T follicular helper cell (primary cell): ENCODE data around the gene IRGQ.
"Not testable (repeated sequence)": the region's sequence is repeated elsewhere in the genome, so short reads cannot be mapped to it uniquely, and the experiment has no call there.

Experiments used
- DNase-seq: peaks from one replicate; pipeline ENCODE4 v3.0.0-alpha.2; 2020; ENCODE audit warnings: low read depth

IRGQ gene

DNA sequence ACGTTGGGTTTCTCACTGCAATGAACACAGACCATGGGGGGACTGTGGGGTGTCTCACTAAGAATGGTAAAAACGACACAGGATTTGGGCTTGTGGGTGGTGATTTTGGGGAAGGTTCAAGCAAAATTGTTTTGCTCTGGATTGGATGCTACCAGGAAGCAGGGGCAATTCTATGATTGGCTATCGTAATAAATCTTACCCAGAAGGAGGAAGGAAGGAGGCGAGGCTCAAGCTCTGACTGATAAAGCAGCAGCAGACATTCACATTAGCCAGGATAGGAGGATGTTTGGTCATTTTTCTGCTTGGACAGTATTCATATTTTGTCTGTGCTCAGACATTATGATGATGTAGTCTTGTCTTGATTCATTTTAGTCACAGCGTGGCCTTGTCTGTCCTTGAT is 1.9 kb upstream of the IRGQ start:
- DNase-seq = no peak

DNA sequence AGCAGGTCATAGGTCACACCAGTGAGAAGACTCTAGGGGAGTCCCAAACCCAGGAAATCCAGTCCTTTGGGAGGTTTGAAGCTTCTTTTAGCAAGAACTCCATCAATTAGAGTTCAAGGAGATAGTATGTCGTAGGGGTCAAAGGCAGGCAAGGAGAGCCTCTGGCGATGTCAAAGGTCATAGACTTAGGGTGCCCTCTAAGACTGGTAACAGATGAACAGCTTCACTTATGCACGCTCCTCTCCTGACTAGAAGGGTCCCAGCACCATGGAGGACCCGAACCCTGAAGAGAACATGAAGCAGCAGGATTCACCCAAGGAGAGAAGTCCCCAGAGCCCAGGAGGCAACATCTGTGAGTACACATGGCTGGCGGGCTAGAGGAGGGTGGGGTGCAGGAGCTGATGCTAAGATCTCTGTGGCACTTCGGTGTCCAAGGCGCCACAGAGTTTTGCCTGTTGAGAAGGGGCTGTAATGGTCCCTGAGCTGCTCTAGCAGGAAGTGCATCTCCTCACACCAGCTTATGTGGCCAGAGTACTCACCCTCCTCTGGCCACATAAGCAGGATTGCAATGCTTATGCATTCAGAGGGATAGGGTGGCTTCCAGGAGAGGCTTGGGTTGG is 1.0 kb upstream of the IRGQ start:
- no peak for DNase-seq

DNA sequence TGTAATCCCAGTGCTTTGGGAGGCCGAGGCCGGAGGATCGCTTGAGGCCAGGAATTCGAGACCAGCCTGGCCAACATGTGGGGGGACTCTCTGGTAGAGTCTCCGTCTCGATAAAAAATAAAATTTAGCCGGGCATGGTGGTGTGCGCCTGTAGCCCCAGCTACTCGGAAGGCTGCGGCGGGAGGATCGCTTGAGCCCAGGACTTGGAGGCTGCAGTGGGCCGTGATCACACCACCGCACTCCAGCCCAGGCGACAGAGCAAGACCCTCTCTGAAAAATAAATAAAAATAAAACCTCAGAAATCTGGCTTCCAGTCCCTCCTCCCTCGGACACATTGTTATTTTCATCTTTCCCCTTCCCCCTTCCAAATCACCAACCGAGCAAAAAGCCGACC is 332 bp downstream of the IRGQ start:
- DNase-seq = no peak

DNA sequence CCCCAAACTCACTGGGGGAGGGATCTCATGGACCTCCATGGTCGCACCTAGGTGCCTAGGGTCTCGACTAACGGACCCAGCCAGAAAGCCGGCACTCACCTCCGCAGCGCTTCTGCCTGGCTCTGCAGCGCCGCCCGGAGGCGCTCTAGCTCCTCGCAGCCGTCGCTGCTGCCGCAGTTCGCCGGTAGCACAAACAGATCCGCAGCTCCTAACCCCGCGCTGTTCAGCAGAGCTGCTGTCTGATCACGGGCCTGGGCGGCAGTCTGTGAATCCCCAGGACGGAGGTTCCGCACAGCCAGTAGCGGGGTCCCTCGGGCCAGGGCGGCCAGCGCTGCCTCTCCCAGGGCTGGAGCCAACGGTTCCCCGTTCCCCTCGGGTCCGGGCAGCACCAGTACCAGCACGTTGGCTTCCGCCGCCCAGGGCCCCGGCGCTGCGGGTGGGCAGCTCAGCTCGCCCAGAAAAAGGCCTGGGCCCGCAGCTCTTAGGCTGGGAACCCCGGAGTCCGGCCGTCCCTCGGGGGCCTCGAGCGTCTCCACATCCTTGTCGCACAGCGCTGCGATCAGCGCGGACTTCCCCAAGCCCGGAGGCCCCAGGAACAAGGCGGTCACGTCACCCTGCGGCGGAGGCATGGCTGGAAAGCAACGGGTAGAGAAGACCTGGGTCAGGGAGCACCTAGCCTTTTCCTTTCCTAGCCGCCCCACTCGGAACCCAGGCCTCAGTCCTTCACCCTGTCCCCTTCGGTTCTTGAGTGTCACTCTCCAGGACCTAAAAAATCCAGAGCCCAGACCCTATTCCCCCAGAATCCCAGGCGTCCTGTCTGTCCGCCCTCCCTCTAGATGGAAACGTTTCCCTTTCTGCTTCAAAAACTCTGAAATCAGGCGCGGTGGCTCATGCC is 977 bp downstream of the IRGQ start:
- DNase-seq = peak; percentile 61

DNA sequence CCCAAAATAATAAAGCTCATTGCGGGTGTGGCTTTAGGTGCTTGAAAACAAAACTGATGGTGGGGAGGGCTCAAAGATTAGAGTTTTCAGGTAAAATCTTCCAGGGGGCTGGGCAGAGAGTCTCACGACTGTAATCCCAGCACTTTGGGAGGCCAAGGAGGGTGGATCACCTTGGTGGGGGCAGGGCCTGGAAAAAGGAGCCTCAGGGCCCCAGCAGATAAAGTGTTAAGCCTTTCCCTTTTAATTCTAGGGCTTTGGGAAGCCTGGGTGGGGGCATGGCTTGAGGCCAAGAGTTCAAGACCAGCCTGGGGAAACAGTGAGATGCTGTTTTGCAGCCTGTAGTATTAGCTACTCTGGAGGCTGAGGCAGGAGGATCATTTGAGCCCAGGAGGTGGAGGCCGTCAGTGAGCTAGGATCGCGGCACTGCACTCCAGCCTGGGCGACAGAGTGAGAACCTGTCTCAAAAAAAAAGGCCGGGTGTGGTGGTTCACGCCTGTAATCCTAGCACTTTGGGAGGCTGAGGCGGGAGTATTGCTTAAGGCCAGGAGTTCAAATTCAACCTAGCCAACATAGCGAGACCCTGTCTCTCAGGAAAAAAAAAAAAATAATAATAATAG is 1.7 kb downstream of the IRGQ start:
- no peak for DNase-seq

DNA sequence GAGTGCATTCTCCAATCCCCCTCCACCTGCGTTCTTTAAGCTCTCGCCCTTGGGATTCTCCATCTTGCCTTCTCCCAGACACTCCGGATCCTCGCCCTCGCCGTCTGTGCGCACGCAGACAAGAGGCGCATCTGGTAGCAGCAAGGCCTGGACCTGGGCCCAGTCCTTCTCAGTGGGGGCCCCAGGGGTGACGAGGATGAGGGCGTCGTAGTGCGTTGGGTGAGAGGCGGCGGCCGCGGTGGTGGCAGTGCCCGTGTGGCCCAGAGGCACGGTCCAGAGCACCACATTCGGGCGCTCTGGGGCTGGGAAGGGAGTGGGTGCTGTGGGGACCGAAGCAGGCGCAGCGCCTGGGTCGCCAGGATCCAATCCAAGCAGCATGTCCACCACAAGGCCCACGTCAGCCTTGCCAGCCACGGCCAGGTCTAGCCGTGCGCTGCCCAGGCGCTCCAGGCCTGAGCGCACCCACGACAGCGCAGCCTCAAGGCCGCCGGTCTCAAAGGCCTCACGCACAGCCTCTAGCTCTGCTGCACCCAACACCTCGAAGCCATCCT is 3.1 kb downstream of the IRGQ start:
- no peak for DNase-seq

DNA sequence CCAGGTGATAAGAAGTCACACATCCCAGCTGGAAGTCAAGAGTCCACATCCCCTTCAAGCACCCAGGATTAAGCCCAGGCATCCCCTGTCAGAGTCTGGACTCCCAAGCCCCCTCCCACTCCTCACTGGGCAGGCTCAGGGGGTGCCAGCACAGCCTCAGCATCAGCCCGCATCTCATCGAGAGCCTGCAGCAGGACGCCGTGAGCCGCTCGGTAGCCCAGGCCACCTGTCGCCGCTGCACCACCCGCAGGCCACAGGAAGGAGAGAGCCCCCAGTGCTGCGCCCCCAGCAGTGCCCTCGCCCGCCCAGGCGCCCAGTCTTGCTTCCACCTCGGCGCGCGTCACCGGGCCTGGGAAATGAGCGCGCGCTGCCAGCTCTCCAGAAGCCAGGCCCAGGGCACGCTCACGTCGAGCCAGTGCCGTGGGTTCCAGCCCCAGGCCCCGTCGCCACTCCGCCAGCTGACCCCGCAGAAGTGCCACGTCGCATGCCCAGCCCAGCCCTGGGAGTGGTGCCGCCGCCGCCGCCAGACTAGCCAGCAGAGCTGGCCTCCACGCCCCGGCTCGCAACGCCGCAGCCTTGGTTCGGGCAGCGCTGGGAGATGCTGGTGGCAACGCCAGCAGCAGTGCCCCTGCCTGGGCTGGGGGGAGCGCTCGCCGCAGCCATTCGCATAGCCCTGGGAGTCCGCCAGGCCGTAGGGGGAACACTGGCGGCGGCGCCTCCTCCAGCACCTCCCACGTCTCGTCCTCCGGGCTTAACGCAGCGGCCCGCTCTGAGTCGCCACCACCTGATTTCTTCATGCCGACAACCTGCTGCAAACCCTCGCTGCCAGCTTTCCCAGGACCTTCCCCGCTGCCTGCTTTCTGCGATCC is 3.8 kb downstream of the IRGQ start:
- no peak for DNase-seq

DNA sequence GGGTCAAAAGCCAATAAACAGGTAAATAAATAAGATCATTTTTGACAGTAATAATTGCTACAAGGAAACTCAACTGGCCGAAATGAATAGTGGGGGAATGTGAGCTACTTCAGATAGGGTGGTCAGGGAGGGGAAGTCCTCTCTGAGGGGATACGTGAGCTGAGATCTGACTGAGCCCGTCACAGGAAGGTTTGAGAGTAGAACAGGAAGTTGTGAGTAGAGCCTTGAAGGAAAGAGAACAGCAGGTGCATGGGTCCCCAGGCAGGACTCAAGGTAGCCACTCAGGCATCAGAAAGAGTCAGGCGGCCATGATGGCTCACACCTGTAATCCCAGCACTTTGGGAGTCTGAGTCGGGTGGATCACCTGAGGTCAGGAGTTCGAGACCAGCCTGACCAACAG is 6.3 kb downstream of the IRGQ start:
- DNase-seq = no peak

DNA sequence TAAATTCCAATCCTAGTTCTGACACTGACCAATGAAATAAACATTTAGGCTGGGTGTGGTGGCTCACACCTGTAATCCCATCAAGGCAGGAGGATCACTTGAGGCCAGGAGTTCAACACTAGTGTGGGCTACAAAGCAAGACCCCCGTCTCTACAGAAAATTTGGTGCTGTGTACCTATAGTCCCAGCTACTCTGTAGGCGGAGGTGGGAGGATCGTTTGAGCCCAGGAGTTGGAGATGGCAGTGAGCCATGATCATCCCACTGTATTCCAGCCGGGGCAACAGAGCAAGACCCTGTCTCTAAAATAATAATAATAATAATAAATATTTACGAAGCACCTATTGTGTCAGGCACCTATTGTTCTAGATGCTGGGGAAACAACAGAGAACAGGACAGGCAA is 6.7 kb downstream of the IRGQ start:
- no peak for DNase-seq

DNA sequence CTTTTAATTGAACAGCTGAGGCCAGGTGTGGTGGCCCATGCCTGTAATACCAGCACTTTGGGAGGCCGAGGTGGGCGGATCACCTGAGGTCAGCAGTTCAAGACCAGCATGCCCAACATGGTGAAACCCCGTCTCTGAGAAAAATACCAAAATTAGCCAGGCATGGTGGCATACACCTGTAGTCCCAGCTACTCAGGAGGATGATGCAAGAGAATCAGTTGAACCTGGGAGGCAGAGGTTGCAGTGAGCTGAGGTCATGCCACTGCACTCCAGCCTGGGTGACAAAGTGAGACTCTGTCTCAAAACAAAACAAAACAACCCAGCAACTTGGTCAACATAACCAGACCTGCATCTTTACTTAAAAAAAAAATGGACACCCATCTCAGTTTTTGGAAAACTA is 8.9 kb downstream of the IRGQ start:
- not testable (repeated sequence) for DNase-seq

DNA sequence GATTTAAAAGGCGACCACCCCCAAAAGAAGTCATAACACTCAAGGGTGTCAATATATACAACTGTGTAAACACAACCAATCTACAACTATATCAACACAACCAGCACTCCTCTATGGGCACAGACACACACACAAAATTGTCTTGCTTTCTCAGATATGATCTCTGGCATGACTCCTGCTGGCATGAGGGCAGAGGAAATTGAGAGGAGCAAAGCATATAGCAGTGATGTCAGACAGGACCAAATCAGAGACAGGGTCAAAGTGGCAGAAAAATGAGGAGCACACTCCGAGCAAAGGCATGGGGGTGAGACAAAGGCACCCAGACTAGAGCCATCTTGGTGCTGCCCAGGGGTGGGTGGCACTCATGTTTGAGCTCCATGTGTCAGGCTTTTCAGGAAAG is 9.6 kb downstream of the IRGQ start:
- DNase-seq = no peak

DNA sequence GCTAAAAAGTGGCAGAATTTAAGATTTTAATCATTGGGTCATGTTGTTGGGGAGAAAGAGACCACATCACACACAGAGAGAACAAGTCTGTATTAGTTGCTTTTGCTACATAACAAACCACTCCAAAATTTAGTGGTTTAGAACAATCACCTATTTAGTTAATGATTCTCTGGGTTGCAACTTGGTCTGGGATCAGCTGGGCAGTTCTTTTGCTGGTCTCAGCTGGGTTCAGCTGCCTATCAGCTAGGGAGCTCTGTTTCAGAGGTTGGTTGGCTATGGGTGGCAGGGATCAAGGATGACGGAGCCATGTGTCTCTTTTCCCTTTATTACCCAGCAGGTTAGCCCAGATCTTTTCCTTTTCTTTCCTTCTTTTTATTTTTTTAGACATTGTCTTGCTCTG is 11.4 kb downstream of the IRGQ start:
- DNase-seq = no peak

DNA sequence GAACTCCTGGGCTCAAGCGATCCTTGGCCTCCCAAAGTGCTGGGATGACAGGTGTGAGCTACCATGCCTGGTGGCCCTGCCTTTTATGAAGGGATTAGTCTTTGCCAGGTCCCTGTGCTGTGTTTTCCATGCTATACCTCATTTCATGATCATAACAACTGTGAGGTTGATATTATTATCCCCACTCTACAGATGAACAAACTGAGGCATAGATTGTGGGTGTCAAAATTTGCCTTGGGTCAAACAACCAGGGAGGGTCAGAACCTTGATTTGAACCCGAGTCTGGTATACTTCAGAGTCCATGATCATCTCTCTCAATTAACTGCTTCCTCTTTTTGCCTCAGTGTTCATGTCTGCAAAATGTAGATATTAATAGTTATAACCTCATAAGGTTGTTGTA is 13.4 kb downstream of the IRGQ start:
- no peak for DNase-seq

DNA sequence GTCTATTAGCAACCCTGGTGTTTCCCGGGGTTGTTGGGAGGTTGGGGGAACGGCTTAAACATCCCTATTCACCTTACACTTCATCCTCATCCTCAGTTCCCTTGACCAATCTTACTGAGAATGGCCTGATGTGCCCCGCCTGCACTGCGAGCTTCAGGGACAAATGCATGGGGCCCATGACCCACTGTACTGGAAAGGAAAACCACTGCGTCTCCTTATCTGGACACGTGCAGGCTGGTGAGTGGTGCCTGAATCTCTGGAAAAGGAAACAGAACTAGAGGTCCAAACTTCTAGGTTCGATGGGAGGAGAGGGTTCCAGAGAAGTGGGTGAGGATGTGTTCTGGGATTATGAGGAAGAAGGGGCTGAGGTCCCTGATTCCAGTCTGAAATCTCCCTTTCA is 14.5 kb downstream of the IRGQ start:
- no peak for DNase-seq

DNA sequence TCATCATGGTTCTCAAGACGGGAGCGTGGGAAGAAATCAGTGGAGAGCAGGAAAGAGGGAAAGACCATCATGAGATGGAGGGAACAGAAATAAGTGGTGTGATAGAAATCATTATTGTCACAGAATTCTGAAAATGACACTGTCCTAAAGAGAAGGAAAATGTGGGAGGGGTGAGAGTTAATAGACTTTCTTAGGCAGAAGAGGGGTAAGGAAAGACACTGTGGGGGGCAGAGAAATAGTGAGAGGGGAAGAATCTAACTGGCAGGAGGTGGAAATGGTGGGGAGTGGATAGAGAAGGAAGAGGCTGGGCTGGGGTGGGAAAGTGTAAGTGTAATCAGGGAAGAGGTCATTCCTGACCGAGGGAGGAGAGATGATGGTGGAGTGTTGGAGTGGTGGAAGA is 17.1 kb downstream of the IRGQ start:
- no peak for DNase-seq

DNA sequence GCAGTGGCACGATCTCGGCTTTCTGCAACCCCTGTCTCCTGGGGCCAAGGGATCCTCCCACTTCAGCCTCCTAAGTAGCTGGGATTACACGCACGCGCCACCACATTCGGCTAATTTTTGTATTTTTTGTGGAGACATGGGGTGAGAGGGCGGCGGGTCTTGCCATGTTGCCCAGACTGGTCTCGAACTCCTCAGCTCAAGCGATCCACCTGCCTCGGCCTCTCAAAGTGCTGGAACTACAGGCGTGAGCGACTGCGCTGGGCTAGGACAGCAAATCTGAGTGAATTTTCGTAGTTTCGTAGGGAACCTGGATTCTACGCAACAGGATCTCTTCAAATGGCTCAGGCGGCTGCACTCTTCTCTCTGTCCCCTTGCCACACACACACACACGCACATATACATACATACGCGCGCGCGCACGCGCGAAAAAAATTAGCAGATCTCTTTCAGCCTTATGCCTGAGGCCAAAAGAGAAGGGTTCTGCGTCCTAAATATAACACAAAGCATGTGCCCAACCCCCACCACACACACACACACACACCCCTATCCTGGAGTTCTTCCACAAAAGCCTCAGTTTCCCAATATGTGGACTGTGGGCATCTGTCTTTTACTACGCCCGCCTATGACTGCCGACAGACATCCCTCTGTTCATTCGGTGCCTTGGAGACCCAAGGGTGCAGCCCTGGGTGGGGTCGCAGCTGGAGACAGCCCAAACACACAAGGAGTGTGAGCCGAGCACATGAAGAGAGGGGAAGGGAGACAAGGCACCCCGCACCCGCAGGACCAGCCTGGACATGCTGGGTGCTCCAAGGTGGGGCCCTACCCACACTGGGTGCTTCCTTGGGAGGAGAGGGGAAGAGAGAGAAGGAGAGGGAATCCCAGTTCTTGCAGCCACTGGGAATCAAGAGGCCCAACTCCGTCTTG is 19.7 kb downstream of the IRGQ start:
- DNase-seq = no peak

DNA sequence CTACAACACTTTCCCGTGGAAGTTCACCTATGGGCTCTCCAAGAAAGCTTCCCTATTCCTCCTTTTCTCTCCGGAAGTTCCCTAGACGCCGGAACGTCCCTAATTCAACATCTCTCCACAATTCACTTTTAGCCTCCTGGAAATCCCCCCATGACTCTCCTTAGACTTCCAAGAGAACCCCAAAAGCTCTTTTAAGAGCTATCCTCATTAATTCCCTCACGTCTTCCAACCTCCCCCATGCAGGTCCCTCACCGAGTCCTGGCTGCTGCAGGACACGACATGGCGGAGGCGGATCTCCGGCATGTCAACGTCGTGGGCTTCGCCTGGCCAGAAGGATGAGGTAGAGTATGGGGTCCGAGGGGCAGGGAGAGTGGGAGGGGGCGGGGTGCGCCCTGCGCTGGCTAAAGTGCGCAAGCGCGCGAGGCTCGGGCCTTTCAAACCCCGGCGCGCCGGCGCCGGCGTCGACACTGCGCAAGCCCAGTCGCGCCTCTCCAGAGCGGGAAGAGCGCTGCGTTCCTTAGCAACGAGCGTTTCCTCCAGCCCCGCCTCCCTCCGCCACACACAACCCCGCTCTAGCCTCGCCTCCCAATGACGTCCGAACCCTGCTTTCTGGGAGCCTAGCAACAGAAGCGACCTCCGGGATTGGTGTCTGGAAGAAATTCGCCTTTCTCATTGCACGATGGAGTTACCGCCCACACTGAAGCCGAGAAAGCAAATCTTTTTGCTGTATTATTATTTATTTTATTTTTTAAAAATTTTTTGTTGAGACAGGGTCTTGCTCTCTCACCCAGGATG is 20.6 kb downstream of the IRGQ start, which contains the start of the genes PINLYP and XRCC1:
TSS of gene PINLYP (plus strand) at position 646 of the 795 bp plus-strand sequence. CDS start 1,391 bp downstream, outside the sequence.
TSS of gene XRCC1 (minus strand) at position 372 of the 795 bp plus-strand sequence. CDS start at position 303, 69 bp downstream.
- peak; percentile 97 for DNase-seq

DNA sequence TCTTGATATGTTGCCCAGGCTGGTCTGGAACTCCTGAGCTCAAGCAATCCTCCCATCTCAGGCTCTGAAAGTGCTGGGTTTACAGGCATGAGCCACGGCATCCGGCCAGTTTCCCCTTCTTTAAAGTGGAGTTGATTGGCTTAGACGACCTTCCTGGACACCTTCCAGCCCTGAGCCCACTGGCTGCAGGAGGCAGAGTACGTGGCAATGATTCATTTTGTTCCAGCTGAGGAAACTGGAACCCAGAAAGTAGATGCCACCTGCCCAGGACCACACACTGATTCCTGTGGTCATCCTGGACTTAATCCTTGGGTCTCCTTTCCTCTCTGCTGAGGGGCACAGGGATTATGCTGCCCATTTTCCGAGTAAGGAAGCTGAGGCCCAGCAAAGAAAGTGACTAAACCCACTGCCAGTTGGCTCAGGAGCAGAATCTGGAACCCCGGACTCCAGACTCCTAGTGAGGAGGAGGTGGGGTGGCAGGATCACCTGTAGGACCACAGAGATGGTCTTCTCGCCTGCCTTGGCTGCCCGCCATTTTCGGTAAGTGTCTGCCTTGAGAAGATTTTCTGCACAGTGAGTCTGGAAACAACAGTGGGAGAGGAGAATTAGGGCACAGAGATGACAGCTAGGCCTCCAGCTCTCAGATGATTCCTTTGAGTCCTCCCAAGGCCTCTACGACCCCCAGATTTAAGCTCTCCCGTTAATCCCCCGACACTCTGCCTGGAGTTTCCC is 21.3 kb downstream of the IRGQ start:
- no peak for DNase-seq

DNA sequence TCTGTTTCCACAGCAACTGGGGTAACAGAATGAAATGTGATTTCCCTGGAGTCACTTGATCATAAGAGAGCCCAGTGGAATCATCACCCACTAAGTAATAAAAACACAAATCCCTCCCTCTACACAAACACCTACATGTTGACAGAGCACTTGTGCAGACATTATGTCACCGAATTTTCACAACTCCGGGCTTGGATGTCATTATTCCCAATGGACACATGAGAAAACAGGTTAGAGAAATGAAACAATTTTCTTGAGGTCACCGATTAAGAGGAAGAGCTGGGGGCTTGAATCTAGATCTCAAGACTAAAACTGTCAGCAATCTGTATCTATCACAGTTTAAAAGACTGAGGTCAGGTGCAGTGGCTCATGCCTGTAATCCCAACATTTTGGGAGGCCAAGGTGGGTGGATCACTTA is 23.8 kb downstream of the IRGQ start:
- DNase-seq = no peak
